K562 (cell line): ENCODE measurements around the gene VPS35L. TPM values are rescaled to one million over a fixed set of nuclear protein-coding genes. Genes with fewer than 3 reads are reported as not detected.

Experiments used
- ASH1L ChIP-seq: fragments of 450-650 bp; IDR thresholded peaks from 2 replicates; pipeline ENCODE4 v1.6.1; 2018; ENCODE audit warnings: borderline replicate concordance, mild to moderate bottlenecking, low read depth; ENCODE audit not compliant: partially characterized antibody
- ATF7 ChIP-seq: fragments of 450-650 bp; IDR thresholded peaks from 2 replicates; pipeline ENCODE4 v1.7.1; 2014; ENCODE audit warnings: mild to moderate bottlenecking, moderate library complexity
- BCL6 ChIP-seq: fragments of 250-450 bp; sonication (Bioruptor Pico); IDR thresholded peaks from 2 replicates; pipeline ENCODE4 v1.4.0; 2020
- BMI1 ChIP-seq: fragments of 150-350 bp; IDR thresholded peaks from 2 replicates; pipeline ENCODE4 v1.6.1; 2014; ENCODE audit warnings: low read length
- C11orf30 ChIP-seq: fragments of 450-650 bp; IDR thresholded peaks from 2 replicates; pipeline ENCODE4 v1.6.1; 2016; ENCODE audit warnings: low read depth, mild to moderate bottlenecking
- CBFA2T2 ChIP-seq: fragments of 450-650 bp; conservative IDR thresholded peaks from 2 replicates; pipeline ENCODE4 v1.6.1; 2017; ENCODE audit warnings: mild to moderate bottlenecking
- CBX3 ChIP-seq, 2 experiments: IDR thresholded peaks; 1 replicate in 1 of 2; 2 replicates in 1 of 2; pipeline ENCODE4 v1.6.1; 2012; ENCODE audit warnings: inconsistent platforms in 2 of 2, low read length in 2 of 2, borderline replicate concordance in 1 of 2, control low read depth in 1 of 2
- GABPB1 ChIP-seq: sonication (generic); formaldehyde crosslinking; IDR thresholded peaks from 2 replicates; pipeline ENCODE4 v1.8.0; 2022; ENCODE audit warnings: mild to moderate bottlenecking, missing genetic modification reagents
- HNRNPK ChIP-seq: fragments of 200-400 bp; formaldehyde crosslinking; IDR thresholded peaks from one replicate; pipeline ENCODE4 v1.6.1; 2018; ENCODE audit warnings: mild to moderate bottlenecking, low read depth, low read length; ENCODE audit not compliant: poor library complexity, severe bottlenecking
- JUND ChIP-seq, 2 experiments: IDR thresholded peaks; 2 replicates in 1 of 2; 3 replicates in 1 of 2; pipeline ENCODE4 v1.6.1; 2011; ENCODE audit warnings: borderline replicate concordance in 2 of 2, low read depth in 2 of 2, low read length in 2 of 2, improper control_type of control experiment in 1 of 2, missing biosample characterization in 1 of 2, missing genetic modification characterization in 1 of 2, missing genetic modification reagents in 1 of 2
- KDM5B ChIP-seq: fragments of 200-600 bp; sonication (generic); IDR thresholded peaks from 2 replicates; pipeline ENCODE4 v1.6.1; 2012; ENCODE audit warnings: low read depth, mild to moderate bottlenecking, moderate library complexity, low read length, control low read depth, inconsistent platforms; ENCODE audit not compliant: insufficient replicate concordance
- MAFK ChIP-seq: IDR thresholded peaks from 2 replicates; pipeline ENCODE4 v1.6.1; 2011; ENCODE audit warnings: low read length, improper control_type of control experiment
- MAZ ChIP-seq, 2 experiments: fragments of 450-650 bp in 1 of 2; sonication (generic) in 1 of 2; formaldehyde crosslinking; IDR thresholded peaks in 1 of 2; conservative IDR thresholded peaks in 1 of 2; 2 replicates each; pipeline versions ENCODE4 v1.4.0 to v1.5.0; 2020; ENCODE audit warnings: mild to moderate bottlenecking in 1 of 2, missing genetic modification reagents in 1 of 2
- MBD2 ChIP-seq: sonication (generic); IDR thresholded peaks from 2 replicates; pipeline ENCODE4 v1.6.1; 2016; ENCODE audit warnings: low read depth, borderline replicate concordance
- NFYB ChIP-seq: IDR thresholded peaks from 2 replicates; pipeline ENCODE4 v1.6.1; 2011; ENCODE audit warnings: mild to moderate bottlenecking, moderate library complexity; ENCODE audit not compliant: insufficient read length; ENCODE audit errors: extremely low read depth
- PHF20 ChIP-seq: fragments of 450-650 bp; IDR thresholded peaks from 2 replicates; pipeline ENCODE4 v1.6.1; 2018; ENCODE audit not compliant: partially characterized antibody
- PHF8 ChIP-seq: fragments of 200-600 bp; sonication (generic); IDR thresholded peaks from 2 replicates; pipeline ENCODE4 v1.6.1; 2012; ENCODE audit warnings: mixed run types, mild to moderate bottlenecking, inconsistent platforms, low read length, moderate library complexity, borderline replicate concordance
- TCF3 ChIP-seq: sonication (generic); formaldehyde crosslinking; IDR thresholded peaks from 2 replicates; pipeline ENCODE4 v1.4.0; 2020; ENCODE audit warnings: mild to moderate bottlenecking, missing genetic modification reagents
- ZNF175 ChIP-seq: fragments of 200-800 bp; sonication (Bioruptor generic); IDR thresholded peaks from 2 replicates; pipeline ENCODE4 v1.6.1; 2016; ENCODE audit warnings: low read depth, mild to moderate bottlenecking, missing genetic modification characterization, missing compliant biosample characterization
- ZNF347 ChIP-seq: fragments of 450-650 bp; formaldehyde crosslinking; IDR thresholded peaks from 2 replicates; pipeline ENCODE4 v1.4.0; 2020; ENCODE audit warnings: low read depth, mild to moderate bottlenecking, moderate library complexity
- polyA plus RNA-seq, 8 experiments: library from polyadenylated mRNA; depleted of rRNA in 4 of 8; stranded (reverse) in 5 of 8; unstranded in 3 of 8; fragments of >200 nt; fragmentation: Nextera tagmentation in 2 of 8; fragmentation: Illumina TruSeq in 1 of 8; extraction: Ambion mirVana in 2 of 8; extraction: Trizol in 1 of 8; gene quantifications; 2 replicates each; pipeline versions ENCODE4 v1.2.1 to v1.2.3, GENCODE V29; 2011 to 2014; ENCODE audit warnings: inconsistent platforms in 1 of 8, missing spikeins in 1 of 8
- total RNA-seq, 7 experiments: library from RNA; depleted of rRNA in 6 of 7; stranded (reverse); fragments of >200 nt in 6 of 7; fragmentation: Illumina TruSeq in 2 of 7; extraction: Trizol in 2 of 7; gene quantifications; 2 replicates each; pipeline versions ENCODE4 v1.2.1 to v1.2.3, GENCODE V29; 2011 to 2021; ENCODE audit warnings: low replicate concordance in 1 of 7
- TF ChIP-seq, protein P1 (sequence below): fragments of 450-650 bp; conservative IDR thresholded peaks from 2 replicates; pipeline ENCODE4 v1.6.1; 2016; ENCODE audit warnings: missing genetic modification characterization, low read depth, mild to moderate bottlenecking, missing compliant biosample characterization, moderate library complexity
- TF ChIP-seq, protein P2 (sequence below): sonication (generic); formaldehyde crosslinking; IDR thresholded peaks from 2 replicates; pipeline ENCODE4 v1.4.0; 2020; ENCODE audit warnings: mild to moderate bottlenecking, missing genetic modification reagents
- TF ChIP-seq, protein P3 (sequence below): fragments of 450-650 bp; IDR thresholded peaks from 2 replicates; pipeline ENCODE4 v1.6.1; 2018; ENCODE audit warnings: mild to moderate bottlenecking, low read depth; ENCODE audit not compliant: partially characterized antibody

The VPS35L gene
- total and polyA plus RNA-seq, 9 of the 15 experiments (the other 6 are each of a cell fraction or from before 2014, with no cell fraction given): 10.2 to 30.4 (median 20.1) TPM

DNA sequence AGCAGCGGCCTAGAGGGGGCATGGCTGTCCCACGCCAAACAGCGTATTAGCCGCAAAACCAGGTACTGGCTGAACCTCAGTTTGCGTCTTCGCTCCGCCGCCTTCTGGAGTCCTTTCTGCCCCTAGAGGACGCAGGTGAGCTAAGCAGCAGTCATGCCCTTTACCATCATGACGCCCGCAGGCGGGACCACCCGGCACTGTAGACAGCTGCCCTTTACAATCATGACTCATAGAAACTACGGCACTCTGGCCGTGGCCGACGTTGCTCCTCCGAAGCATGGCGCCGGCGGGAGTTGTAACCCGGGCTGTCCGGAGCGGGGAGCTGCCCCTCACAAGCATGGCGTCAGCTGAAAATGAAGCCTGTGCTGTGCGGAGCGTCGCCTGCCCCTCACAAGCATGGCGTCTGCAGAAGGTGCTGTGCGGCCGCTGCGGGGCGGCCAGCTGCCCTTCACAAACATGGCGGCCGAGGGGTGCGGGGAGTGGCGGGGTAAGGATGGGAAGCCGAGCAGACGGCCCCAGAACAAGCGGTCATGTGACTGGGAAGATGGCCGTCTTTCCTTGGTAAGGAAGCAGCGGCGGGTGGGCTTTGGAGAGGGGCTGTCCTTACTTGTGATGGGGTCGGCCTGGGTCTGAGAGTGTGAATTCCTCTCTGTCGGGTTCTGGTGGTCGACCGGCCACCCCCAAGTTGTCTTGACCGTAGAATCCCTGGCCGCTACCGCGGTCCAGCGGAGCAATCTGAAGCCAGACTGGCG, at the start of gene VPS35L (continued):
- TF ChIP-seq, protein P1, sequence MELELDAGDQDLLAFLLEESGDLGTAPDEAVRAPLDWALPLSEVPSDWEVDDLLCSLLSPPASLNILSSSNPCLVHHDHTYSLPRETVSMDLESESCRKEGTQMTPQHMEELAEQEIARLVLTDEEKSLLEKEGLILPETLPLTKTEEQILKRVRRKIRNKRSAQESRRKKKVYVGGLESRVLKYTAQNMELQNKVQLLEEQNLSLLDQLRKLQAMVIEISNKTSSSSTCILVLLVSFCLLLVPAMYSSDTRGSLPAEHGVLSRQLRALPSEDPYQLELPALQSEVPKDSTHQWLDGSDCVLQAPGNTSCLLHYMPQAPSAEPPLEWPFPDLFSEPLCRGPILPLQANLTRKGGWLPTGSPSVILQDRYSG (tag): 0 out of 2 replicates have a peak, but pooled peaks have one; percentile 47
- TF ChIP-seq ASH1L: no peak
- no peak; the same call in 1 of the 2 replicates for TF ChIP-seq GABPB1 (CRISPR knock-in tag)
- TF ChIP-seq KDM5B: peak; percentile 64
- peak; percentile 71; the same call in 1 of the 2 replicates for TF ChIP-seq PHF8
- peak; percentile 26; the same call in 1 of the 2 replicates for TF ChIP-seq TCF3
- TF ChIP-seq ZNF175: peak; percentile 53
- TF ChIP-seq ATF7: peak; percentile 79; the same call in 1 of the 2 replicates
- peak; percentile 33; the same call in 1 of the 2 replicates for TF ChIP-seq CBFA2T2
- TF ChIP-seq, protein P2, sequence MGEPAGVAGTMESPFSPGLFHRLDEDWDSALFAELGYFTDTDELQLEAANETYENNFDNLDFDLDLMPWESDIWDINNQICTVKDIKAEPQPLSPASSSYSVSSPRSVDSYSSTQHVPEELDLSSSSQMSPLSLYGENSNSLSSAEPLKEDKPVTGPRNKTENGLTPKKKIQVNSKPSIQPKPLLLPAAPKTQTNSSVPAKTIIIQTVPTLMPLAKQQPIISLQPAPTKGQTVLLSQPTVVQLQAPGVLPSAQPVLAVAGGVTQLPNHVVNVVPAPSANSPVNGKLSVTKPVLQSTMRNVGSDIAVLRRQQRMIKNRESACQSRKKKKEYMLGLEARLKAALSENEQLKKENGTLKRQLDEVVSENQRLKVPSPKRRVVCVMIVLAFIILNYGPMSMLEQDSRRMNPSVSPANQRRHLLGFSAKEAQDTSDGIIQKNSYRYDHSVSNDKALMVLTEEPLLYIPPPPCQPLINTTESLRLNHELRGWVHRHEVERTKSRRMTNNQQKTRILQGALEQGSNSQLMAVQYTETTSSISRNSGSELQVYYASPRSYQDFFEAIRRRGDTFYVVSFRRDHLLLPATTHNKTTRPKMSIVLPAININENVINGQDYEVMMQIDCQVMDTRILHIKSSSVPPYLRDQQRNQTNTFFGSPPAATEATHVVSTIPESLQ (CRISPR knock-in tag): 0 out of 2 replicates have a peak, but pooled peaks have one; percentile 46
- peak; percentile 79 for TF ChIP-seq PHF20
- TF ChIP-seq MBD2: peak; percentile 97
- TF ChIP-seq CBX3 (IDR thresholded peaks at IDR 0.05; ENCODE audit: borderline replicate concordance in 1 of 2, low read length in 2 of 2): peak in 1 of 2 experiments; percentile 50; a peak in 1 of 3 replicates
- TF ChIP-seq, protein P3, sequence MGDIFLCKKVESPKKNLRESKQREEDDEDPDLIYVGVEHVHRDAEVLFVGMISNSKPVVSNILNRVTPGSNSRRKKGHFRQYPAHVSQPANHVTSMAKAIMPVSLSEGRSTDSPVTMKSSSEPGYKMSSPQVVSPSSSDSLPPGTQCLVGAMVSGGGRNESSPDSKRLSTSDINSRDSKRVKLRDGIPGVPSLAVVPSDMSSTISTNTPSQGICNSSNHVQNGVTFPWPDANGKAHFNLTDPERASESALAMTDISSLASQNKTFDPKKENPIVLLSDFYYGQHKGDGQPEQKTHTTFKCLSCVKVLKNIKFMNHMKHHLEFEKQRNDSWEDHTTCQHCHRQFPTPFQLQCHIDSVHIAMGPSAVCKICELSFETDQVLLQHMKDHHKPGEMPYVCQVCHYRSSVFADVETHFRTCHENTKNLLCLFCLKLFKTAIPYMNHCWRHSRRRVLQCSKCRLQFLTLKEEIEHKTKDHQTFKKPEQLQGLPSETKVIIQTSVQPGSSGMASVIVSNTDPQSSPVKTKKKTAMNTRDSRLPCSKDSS: no peak
- TF ChIP-seq BCL6 (CRISPR knock-in tag): no peak
- TF ChIP-seq MAZ (CRISPR knock-in tag; conservative IDR thresholded peaks at IDR 0.05 in 1 of 2, IDR thresholded peaks at IDR 0.05 in 1 of 2): peak; percentile 54 to 63
- TF ChIP-seq C11orf30: peak; percentile 86
- no peak for TF ChIP-seq ZNF347 (CRISPR knock-in tag)
- no peak for TF ChIP-seq BMI1
- peak; percentile 91 for TF ChIP-seq JUND (IDR thresholded peaks at IDR 0.05; ENCODE audit: borderline replicate concordance, low read depth, low read length)
- peak; percentile 86; the same call in 2 of the 3 replicates for TF ChIP-seq JUND (tag; IDR thresholded peaks at IDR 0.05; ENCODE audit: borderline replicate concordance, low read depth, low read length)
- 0 out of 2 replicates have a peak, but pooled peaks have one; percentile 13 for TF ChIP-seq MAFK
- no peak for TF ChIP-seq NFYB
- no peak for TF ChIP-seq HNRNPK
